ENCODE measurements around the gene NSL1.

The NSL1 gene

DNA sequence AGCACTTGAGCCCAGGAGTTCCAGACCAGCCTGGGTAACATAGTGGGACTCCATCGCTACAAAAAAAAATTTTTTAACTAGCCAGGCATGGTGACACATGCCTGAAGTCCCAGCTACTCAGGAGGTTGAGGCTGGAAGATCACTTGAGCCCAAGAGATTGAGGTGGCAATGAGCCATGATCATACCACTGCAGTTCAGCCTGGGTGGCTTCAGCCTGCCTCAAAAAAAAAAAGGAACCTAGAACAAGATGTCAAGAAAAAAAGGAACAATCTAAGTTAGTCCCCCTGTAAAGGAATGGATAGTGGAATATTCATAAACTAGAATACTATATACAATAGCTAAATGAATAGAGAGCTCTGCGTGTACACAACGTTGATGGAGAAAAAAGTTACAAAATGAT lies 14.4 kb downstream of the NSL1 start:
- no peaks in the 10 kb centered on the region for H3K79me1 ChIP-seq (ENCODE audit: low read length)
- no peaks in the 10 kb centered on the region for H3K27me3 ChIP-seq (ENCODE audit: insufficient read depth, low read length)
- WGBS (ENCODE audit: extremely low coverage, insufficient coverage, insufficient read length) = no CpG with 5 or more reads among the region's 3 CpGs
- H2AFZ ChIP-seq (ENCODE audit: insufficient read depth, low read length, poor library complexity) = no peak overlapping the region
- no peak overlapping the region for H4K91ac ChIP-seq (ENCODE audit: low read depth, low read length)
- no peak overlapping the region for H3K4me3 ChIP-seq (ENCODE audit: low read depth, low read length)
- no peak overlapping the region for H2BK120ac ChIP-seq (ENCODE audit: insufficient read depth, low read length, poor library complexity)
- H2AK5ac ChIP-seq (ENCODE audit: low read length) = no peak overlapping the region
- H4K8ac ChIP-seq (ENCODE audit: low read depth, low read length) = no peak overlapping the region
- no peak overlapping the region for H2BK12ac ChIP-seq (ENCODE audit: low read length)
- no peak overlapping the region for H4K12ac ChIP-seq (ENCODE audit: low read depth, low read length)
- no peak overlapping the region for H3K4ac ChIP-seq (ENCODE audit: low read depth, low read length)
- H3K9me3 ChIP-seq (ENCODE audit: insufficient read depth, low read depth, low read length) = no peaks in the 10 kb centered on the region
- no peak overlapping the region for H3K14ac ChIP-seq (ENCODE audit: low read length)
- H3K27ac ChIP-seq (ENCODE audit: low read depth, low read length) = no peak overlapping the region
- no peak overlapping the region for H3K4me2 ChIP-seq (ENCODE audit: low read length)
- H3K79me2 ChIP-seq (ENCODE audit: control insufficient read depth, insufficient read depth, low read length, poor library complexity) = no peaks in the 10 kb centered on the region
- H3K23ac ChIP-seq (ENCODE audit: low read length) = no peak overlapping the region
- no peak overlapping the region for H3K9ac ChIP-seq (ENCODE audit: low read length)
- H2BK5ac ChIP-seq (ENCODE audit: low read depth, low read length, poor library complexity) = no peak overlapping the region
- H3K4me1 ChIP-seq (ENCODE audit: control insufficient read depth in 1 of 2, insufficient read depth in 2 of 2, low read length in 2 of 2) = no peaks in the 10 kb centered on the region
- DNase-seq = no peak
- H3K36me3 ChIP-seq (ENCODE audit: control insufficient read depth in 1 of 2, insufficient read depth in 2 of 2, low read length in 2 of 2) = no peaks in the 10 kb centered on the region
- no peak overlapping the region for H3K18ac ChIP-seq (ENCODE audit: low read length)

DNA sequence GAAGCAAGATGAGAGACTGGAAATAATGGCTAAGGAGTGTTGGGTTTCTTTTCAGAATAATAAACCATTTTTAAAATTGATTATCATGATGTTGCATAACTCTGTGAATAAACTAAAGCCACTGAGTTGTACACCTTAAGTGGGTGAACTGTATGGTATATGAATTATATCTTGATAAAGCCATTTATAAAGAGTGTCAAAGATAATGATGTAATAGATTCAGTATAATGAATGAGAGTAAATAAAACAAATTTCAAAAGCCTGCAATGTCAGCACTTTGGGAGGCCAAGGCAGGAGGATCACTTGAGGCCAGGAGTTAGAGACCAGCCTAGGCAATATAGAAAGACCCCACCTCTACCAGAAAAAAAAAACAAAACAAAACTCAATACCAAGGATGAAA lies 16.3 kb downstream of the NSL1 start:
- Histone ChIP-seq H3K18ac (ENCODE audit: low read length) (no peak overlapping the region), H4K8ac (ENCODE audit: low read depth, low read length) (no peak overlapping the region), H3K14ac (ENCODE audit: low read length) (no peak overlapping the region), H3K9me3 (ENCODE audit: insufficient read depth, low read depth, low read length) (no peaks in the 10 kb centered on the region), H3K4ac (ENCODE audit: low read depth, low read length) (no peak overlapping the region), H2BK120ac (ENCODE audit: insufficient read depth, low read length, poor library complexity) (no peak overlapping the region), H3K4me3 (ENCODE audit: low read depth, low read length) (no peak overlapping the region), H4K12ac (ENCODE audit: low read depth, low read length) (no peak overlapping the region), H3K4me2 (ENCODE audit: low read length) (no peak overlapping the region), H3K36me3 (ENCODE audit: control insufficient read depth in 1 of 2, insufficient read depth in 2 of 2, low read length in 2 of 2) (no peaks in the 10 kb centered on the region), H3K27me3 (ENCODE audit: insufficient read depth, low read length) (no peaks in the 10 kb centered on the region), H3K27ac (ENCODE audit: low read depth, low read length) (no peak overlapping the region), H3K23ac (ENCODE audit: low read length) (no peak overlapping the region), H3K4me1 (ENCODE audit: control insufficient read depth in 1 of 2, insufficient read depth in 2 of 2, low read length in 2 of 2) (no peaks in the 10 kb centered on the region), H2AK5ac (ENCODE audit: low read length) (no peak overlapping the region), H4K91ac (ENCODE audit: low read depth, low read length) (no peak overlapping the region), H2BK5ac (ENCODE audit: low read depth, low read length, poor library complexity) (no peak overlapping the region), H3K79me1 (ENCODE audit: low read length) (no peaks in the 10 kb centered on the region), H2AFZ (ENCODE audit: insufficient read depth, low read length, poor library complexity) (no peak overlapping the region), H2BK12ac (ENCODE audit: low read length) (no peak overlapping the region), H3K9ac (ENCODE audit: low read length) (no peak overlapping the region), H3K79me2 (ENCODE audit: control insufficient read depth, insufficient read depth, low read length, poor library complexity) (no peaks in the 10 kb centered on the region)
- no peak for DNase-seq

- DNase-seq = no peak
- Histone ChIP-seq H2BK5ac (ENCODE audit: low read depth, low read length, poor library complexity) (no peak overlapping the region), H3K4me3 (ENCODE audit: low read depth, low read length) (no peak overlapping the region), H3K9me3 (ENCODE audit: insufficient read depth, low read depth, low read length) (no peaks in the 10 kb centered on the region), H4K12ac (ENCODE audit: low read depth, low read length) (no peak overlapping the region), H3K9ac (ENCODE audit: low read length) (no peak overlapping the region), H3K18ac (ENCODE audit: low read length) (no peak overlapping the region), H4K8ac (ENCODE audit: low read depth, low read length) (no peak overlapping the region), H3K23ac (ENCODE audit: low read length) (no peak overlapping the region), H3K4me1 (ENCODE audit: control insufficient read depth in 1 of 2, insufficient read depth in 2 of 2, low read length in 2 of 2) (no peaks in the 10 kb centered on the region), H2BK120ac (ENCODE audit: insufficient read depth, low read length, poor library complexity) (no peak overlapping the region), H2AK5ac (ENCODE audit: low read length) (no peak overlapping the region), H3K14ac (ENCODE audit: low read length) (no peak overlapping the region), H3K79me2 (ENCODE audit: control insufficient read depth, insufficient read depth, low read length, poor library complexity) (no peaks in the 10 kb centered on the region), H3K27me3 (ENCODE audit: insufficient read depth, low read length) (no peaks in the 10 kb centered on the region), H3K4ac (ENCODE audit: low read depth, low read length) (no peak overlapping the region), H3K4me2 (ENCODE audit: low read length) (no peak overlapping the region), H3K79me1 (ENCODE audit: low read length) (no peaks in the 10 kb centered on the region), H2AFZ (ENCODE audit: insufficient read depth, low read length, poor library complexity) (no peak overlapping the region), H4K91ac (ENCODE audit: low read depth, low read length) (no peak overlapping the region), H2BK12ac (ENCODE audit: low read length) (no peak overlapping the region), H3K27ac (ENCODE audit: low read depth, low read length) (no peak overlapping the region), H3K36me3 (ENCODE audit: control insufficient read depth in 1 of 2, insufficient read depth in 2 of 2, low read length in 2 of 2) (no peaks in the 10 kb centered on the region)
- no CpG with 5 or more reads among the region's 2 CpGs for WGBS (ENCODE audit: extremely low coverage, insufficient coverage, insufficient read length)
Observed at GRCh38 chr1:212774584-212774983, 17.0 kb downstream of the NSL1 start.

DNA sequence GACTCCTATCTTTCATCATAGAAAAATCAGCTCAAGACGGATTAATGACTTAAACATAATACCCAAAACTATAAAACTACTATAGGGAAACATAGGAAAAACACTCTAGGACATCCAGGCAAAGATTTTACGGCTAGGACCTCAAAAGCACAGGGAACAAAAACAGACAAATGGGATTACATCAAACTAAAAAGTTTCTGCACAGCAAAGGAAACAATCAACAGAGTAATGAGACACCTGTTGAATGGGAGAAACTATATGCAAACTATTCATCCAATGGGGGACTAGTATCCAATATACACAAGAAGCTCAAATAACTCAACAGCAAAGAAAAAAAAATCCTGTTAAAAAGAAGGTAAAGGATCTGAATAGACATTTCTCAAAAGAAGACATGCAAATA lies 18.6 kb downstream of the NSL1 start:
- Histone ChIP-seq H3K9me3 (ENCODE audit: insufficient read depth, low read depth, low read length) (no peaks in the 10 kb centered on the region), H2BK12ac (ENCODE audit: low read length) (no peak overlapping the region), H4K91ac (ENCODE audit: low read depth, low read length) (no peak overlapping the region), H3K79me2 (ENCODE audit: control insufficient read depth, insufficient read depth, low read length, poor library complexity) (no peaks in the 10 kb centered on the region), H2AK5ac (ENCODE audit: low read length) (no peak overlapping the region), H4K8ac (ENCODE audit: low read depth, low read length) (no peak overlapping the region), H3K4me1 (ENCODE audit: control insufficient read depth in 1 of 2, insufficient read depth in 2 of 2, low read length in 2 of 2) (no peaks in the 10 kb centered on the region), H3K4me2 (ENCODE audit: low read length) (no peak overlapping the region), H3K18ac (ENCODE audit: low read length) (no peak overlapping the region), H3K4ac (ENCODE audit: low read depth, low read length) (no peak overlapping the region), H3K27ac (ENCODE audit: low read depth, low read length) (no peak overlapping the region), H4K12ac (ENCODE audit: low read depth, low read length) (no peak overlapping the region), H2AFZ (ENCODE audit: insufficient read depth, low read length, poor library complexity) (no peak overlapping the region), H3K23ac (ENCODE audit: low read length) (no peak overlapping the region), H3K4me3 (ENCODE audit: low read depth, low read length) (no peak overlapping the region), H3K9ac (ENCODE audit: low read length) (no peak overlapping the region), H3K79me1 (ENCODE audit: low read length) (no peaks in the 10 kb centered on the region), H2BK5ac (ENCODE audit: low read depth, low read length, poor library complexity) (no peak overlapping the region), H2BK120ac (ENCODE audit: insufficient read depth, low read length, poor library complexity) (no peak overlapping the region), H3K36me3 (ENCODE audit: control insufficient read depth in 1 of 2, insufficient read depth in 2 of 2, low read length in 2 of 2) (no peaks in the 10 kb centered on the region), H3K14ac (ENCODE audit: low read length) (no peak overlapping the region), H3K27me3 (ENCODE audit: insufficient read depth, low read length) (no peaks in the 10 kb centered on the region)
- no peak for DNase-seq
- WGBS (ENCODE audit: extremely low coverage, insufficient coverage, insufficient read length) = no CpG with 5 or more reads among the region's 2 CpGs

DNA sequence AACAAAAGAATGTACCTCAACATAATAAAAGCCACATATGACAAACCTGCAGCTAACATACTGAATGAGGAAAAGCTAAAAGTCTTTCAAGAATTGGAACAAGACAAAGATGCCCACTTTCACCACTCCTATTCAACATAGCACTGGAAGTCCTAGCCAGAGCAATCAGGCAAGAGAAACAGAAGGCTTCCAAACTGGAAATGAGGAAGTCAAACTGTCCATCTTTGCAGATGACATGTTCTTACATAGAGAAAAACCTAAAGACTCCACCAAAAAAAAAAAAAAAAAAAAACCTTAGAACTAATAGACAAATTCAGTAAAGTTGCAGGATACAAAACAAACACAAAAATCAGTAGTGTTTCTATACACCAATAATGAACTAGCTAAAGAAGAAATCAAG lies 20.2 kb downstream of the NSL1 start:
- no peaks in the 10 kb centered on the region for H3K9me3 ChIP-seq (ENCODE audit: insufficient read depth, low read depth, low read length)
- H3K18ac ChIP-seq (ENCODE audit: low read length) = no peak overlapping the region
- H3K9ac ChIP-seq (ENCODE audit: low read length) = no peak overlapping the region
- no peak overlapping the region for H2BK12ac ChIP-seq (ENCODE audit: low read length)
- no peak overlapping the region for H4K12ac ChIP-seq (ENCODE audit: low read depth, low read length)
- no peak overlapping the region for H2AFZ ChIP-seq (ENCODE audit: insufficient read depth, low read length, poor library complexity)
- H3K79me2 ChIP-seq (ENCODE audit: control insufficient read depth, insufficient read depth, low read length, poor library complexity) = no peaks in the 10 kb centered on the region
- no peaks in the 10 kb centered on the region for H3K27me3 ChIP-seq (ENCODE audit: insufficient read depth, low read length)
- no peak overlapping the region for H3K23ac ChIP-seq (ENCODE audit: low read length)
- H3K4me3 ChIP-seq (ENCODE audit: low read depth, low read length) = no peak overlapping the region
- no peak overlapping the region for H3K4me2 ChIP-seq (ENCODE audit: low read length)
- no peak overlapping the region for H4K8ac ChIP-seq (ENCODE audit: low read depth, low read length)
- H4K91ac ChIP-seq (ENCODE audit: low read depth, low read length) = no peak overlapping the region
- no peak overlapping the region for H2BK120ac ChIP-seq (ENCODE audit: insufficient read depth, low read length, poor library complexity)
- no peak overlapping the region for H2BK5ac ChIP-seq (ENCODE audit: low read depth, low read length, poor library complexity)
- no peak overlapping the region for H3K14ac ChIP-seq (ENCODE audit: low read length)
- no peaks in the 10 kb centered on the region for H3K36me3 ChIP-seq (ENCODE audit: control insufficient read depth in 1 of 2, insufficient read depth in 2 of 2, low read length in 2 of 2)
- DNase-seq = no peak
- H2AK5ac ChIP-seq (ENCODE audit: low read length) = no peak overlapping the region
- no peak overlapping the region for H3K4ac ChIP-seq (ENCODE audit: low read depth, low read length)
- no peaks in the 10 kb centered on the region for H3K4me1 ChIP-seq (ENCODE audit: control insufficient read depth in 1 of 2, insufficient read depth in 2 of 2, low read length in 2 of 2)
- H3K27ac ChIP-seq (ENCODE audit: low read depth, low read length) = no peak overlapping the region
- no peaks in the 10 kb centered on the region for H3K79me1 ChIP-seq (ENCODE audit: low read length)
